GM23338 (cell line): ENCODE measurements around the gene SEMA3C. TPM values are rescaled to one million over a fixed set of nuclear protein-coding genes. Genes with fewer than 3 reads are reported as not detected.

Source experiments
- ATAC-seq: fragments of 200-7000 bp; cut with Tn5 transposase; 3 replicates; pipeline ENCODE4 v1.9.1; 2020
- DNase-seq: peaks from one replicate; pipeline ENCODE4 v3.0.0-alpha.2; 2015; ENCODE audit warnings: low spot score
- H2AFZ ChIP-seq: fragments of 200-600 bp; sonication (generic); 2 replicates; pipeline ENCODE4 v1.8.0; 2016; ENCODE audit warnings: antibody characterized with exemption, mild to moderate bottlenecking, moderate library complexity
- H3F3A ChIP-seq: fragments of 200-600 bp; sonication (generic); replicated peaks from 2 replicates; pipeline ENCODE4 v1.8.0; 2017; ENCODE audit warnings: antibody characterized with exemption, mixed run types, low read depth
- H3K27ac ChIP-seq: fragments of 200-600 bp; sonication (generic); 2 replicates; pipeline ENCODE4 v1.6.1; 2016; ENCODE audit warnings: low read depth
- H3K27me3 ChIP-seq: fragments of 200-600 bp; sonication (generic); 2 replicates; pipeline ENCODE4 v1.8.0; 2016; ENCODE audit warnings: mild to moderate bottlenecking, mixed run types, moderate library complexity; ENCODE audit not compliant: insufficient read depth
- H3K36me3 ChIP-seq: fragments of 200-600 bp; sonication (generic); 2 replicates; pipeline ENCODE4 v1.8.0; 2016; ENCODE audit warnings: mild to moderate bottlenecking; ENCODE audit not compliant: insufficient read depth
- H3K4me1 ChIP-seq: fragments of 200-600 bp; sonication (generic); 2 replicates; pipeline ENCODE4 v1.8.0; 2016; ENCODE audit warnings: mild to moderate bottlenecking, moderate library complexity; ENCODE audit not compliant: insufficient read depth
- H3K4me2 ChIP-seq: fragments of 200-600 bp; sonication (generic); 2 replicates; pipeline ENCODE4 v1.7.1; 2017; ENCODE audit warnings: mixed run types
- H3K4me3 ChIP-seq: fragments of 200-600 bp; sonication (generic); 2 replicates; pipeline ENCODE4 v1.6.1; 2016; ENCODE audit warnings: mixed run types
- H3K79me2 ChIP-seq: fragments of 200-600 bp; sonication (generic); replicated peaks from 2 replicates; pipeline ENCODE4 v1.8.0; 2017; ENCODE audit warnings: mild to moderate bottlenecking; ENCODE audit not compliant: insufficient read depth
- H3K9me2 ChIP-seq: fragments of 200-600 bp; sonication (generic); 2 replicates; pipeline ENCODE4 v1.8.0; 2017; ENCODE audit not compliant: insufficient read depth
- H4K20me1 ChIP-seq: fragments of 200-600 bp; sonication (generic); replicated peaks from 2 replicates; pipeline ENCODE4 v1.8.0; 2017; ENCODE audit warnings: mild to moderate bottlenecking; ENCODE audit not compliant: insufficient read depth
- H3K27ac Mint-ChIP-seq: 2 replicates; pipeline ENCODE4 v1.8.0; 2020; ENCODE audit warnings: inconsistent platforms, mild to moderate bottlenecking, moderate library complexity, mixed read lengths
- H3K27me3 Mint-ChIP-seq: 3 replicates; pipeline ENCODE4 v1.8.0; 2022; ENCODE audit warnings: low read depth, mild to moderate bottlenecking, moderate library complexity, mixed read lengths, inconsistent platforms; ENCODE audit not compliant: insufficient read depth, poor library complexity
- H3K36me3 Mint-ChIP-seq: 3 replicates; pipeline ENCODE4 v1.8.0; 2021; ENCODE audit warnings: low read depth, mild to moderate bottlenecking, inconsistent platforms, moderate library complexity, mixed read lengths
- H3K4me1 Mint-ChIP-seq: 3 replicates; pipeline ENCODE4 v1.8.0; 2020; ENCODE audit warnings: mild to moderate bottlenecking, inconsistent platforms, mixed read lengths
- H3K4me3 Mint-ChIP-seq: 3 replicates; pipeline ENCODE4 v1.8.0; 2021; ENCODE audit warnings: moderate library complexity, mild to moderate bottlenecking, inconsistent platforms, mixed read lengths
- H3K9me3 Mint-ChIP-seq: 3 replicates; pipeline ENCODE4 v1.8.0; 2020; ENCODE audit warnings: moderate library complexity, mild to moderate bottlenecking, inconsistent platforms, mixed read lengths
- EZH2phosphoT487 ChIP-seq: fragments of 200-600 bp; sonication (generic); IDR thresholded peaks from one replicate; pipeline ENCODE4 v1.8.1; 2018; ENCODE audit warnings: antibody characterized with exemption; ENCODE audit not compliant: unreplicated experiment
- NANOG ChIP-seq: IDR thresholded peaks from 2 replicates; pipeline ENCODE4 v1.6.1; 2016; ENCODE audit warnings: antibody characterized with exemption, borderline replicate concordance
- POLR2AphosphoS5 ChIP-seq: IDR thresholded peaks from 2 replicates; pipeline ENCODE4 v1.6.1; 2016; ENCODE audit warnings: antibody characterized with exemption, low read depth
- ZNF114 ChIP-seq: fragments of 250-450 bp; sonication (Bioruptor Pico); IDR thresholded peaks from 2 replicates; pipeline ENCODE4 v1.5.0; 2020; ENCODE audit warnings: mild to moderate bottlenecking, moderate library complexity
- polyA plus RNA-seq: library from polyadenylated mRNA; unstranded; fragments of >200 nt; fragmentation: Nextera tagmentation; extraction: Ambion mirVana; gene quantifications from 2 replicates; pipeline ENCODE4 v1.2.1, GENCODE V29; 2016
- total RNA-seq: library from RNA; depleted of rRNA; stranded (reverse); fragments of >200 nt; shearing (Covaris generic); gene quantifications from 2 replicates; pipeline ENCODE4 v1.2.3, GENCODE V29; 2014
- TF ChIP-seq, protein P1 (sequence below), 2 experiments: fragments of 200-600 bp in 1 of 2; sonication (generic) in 1 of 2; conservative IDR thresholded peaks; 2 replicates each; pipeline versions ENCODE4 v1.5.1 to v1.6.1; 2016 to 2017; ENCODE audit warnings: antibody characterized with exemption in 2 of 2, low read depth in 2 of 2, mild to moderate bottlenecking in 2 of 2, moderate library complexity in 1 of 2
- TF ChIP-seq, protein P2 (sequence below): IDR thresholded peaks from one replicate; pipeline ENCODE4 v1.6.1; 2018; ENCODE audit warnings: antibody characterized with exemption; ENCODE audit not compliant: unreplicated experiment

SEMA3C gene
- total and polyA plus RNA-seq, 2 experiments from 2014 or later, result 1.0 to 3.5 TPM

DNA sequence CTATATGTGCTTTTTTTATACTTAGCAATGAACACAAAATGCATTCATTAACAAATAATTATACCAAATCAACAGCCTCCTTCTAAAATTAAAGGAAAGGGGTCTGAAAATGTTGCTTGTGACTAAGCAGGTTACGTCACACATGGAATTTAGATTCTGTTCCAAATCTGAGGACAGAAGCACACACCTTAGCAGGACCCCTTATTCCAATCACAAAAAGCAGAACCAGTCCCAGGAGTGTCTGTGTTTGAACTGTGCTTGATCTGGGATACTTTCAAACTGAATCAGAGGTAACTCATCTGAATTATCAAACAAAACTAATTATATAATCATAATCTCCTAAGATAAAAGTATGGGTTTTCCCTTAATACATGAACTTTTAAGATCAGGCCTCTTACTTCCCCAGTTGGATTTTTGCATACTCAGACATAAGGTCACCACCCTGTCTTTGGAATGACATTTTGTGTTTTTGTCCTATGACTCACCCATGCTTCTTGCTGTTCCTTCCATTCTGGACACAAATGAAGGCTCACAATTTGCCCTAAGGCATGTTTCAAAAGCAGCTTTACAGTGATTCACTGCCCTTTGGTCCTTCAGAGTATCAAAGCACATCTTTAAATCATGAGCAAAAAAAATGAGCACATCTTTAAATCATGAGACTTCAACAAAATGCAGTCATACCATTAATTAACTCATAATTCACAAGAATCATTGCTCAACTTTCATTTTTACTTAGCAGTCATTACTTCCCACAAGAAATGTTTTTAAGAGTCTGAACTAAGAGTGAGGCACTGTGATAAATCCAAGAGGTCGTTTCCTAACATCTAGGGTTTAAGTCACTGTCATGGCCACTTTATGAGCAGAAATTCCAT is 35.5 kb downstream of the SEMA3C start (continued):
- TF ChIP-seq POLR2AphosphoS5, result no peak

DNA sequence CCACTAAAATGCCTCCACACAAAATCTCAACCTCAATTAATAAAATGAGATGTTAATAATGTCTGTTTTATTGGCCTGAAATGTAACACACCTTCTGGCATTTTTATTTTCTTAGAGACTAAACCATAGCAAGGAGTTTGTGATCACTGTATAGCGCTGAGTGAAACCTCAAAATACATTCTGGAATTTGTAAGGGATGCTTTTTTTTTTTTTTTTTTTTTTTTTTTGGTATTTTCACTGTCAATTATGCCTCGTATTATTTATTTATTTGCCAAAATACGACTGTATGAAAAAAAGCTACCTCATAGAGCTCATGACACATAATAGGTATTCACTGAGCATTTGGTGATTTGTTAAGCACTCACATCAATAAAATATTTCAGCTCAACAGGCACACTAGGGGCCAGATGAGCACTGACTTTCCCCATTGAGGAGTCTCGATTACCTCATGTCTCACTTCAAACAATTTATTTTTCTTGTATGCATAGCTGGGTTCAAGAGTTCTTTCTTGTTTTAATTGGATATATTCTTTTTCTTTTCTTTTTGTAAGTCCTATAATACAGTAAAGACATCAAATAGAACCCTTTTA is 36.5 kb downstream of the SEMA3C start:
- no peak for DNase-seq
- Mint-ChIP-seq H3K4me3 (no peak overlapping the region), H3K9me3 (no peaks in the 10 kb centered on the region), H3K4me1 (0 out of 3 replicates have a peak, but pooled peaks cover 2% of the 10 kb centered on the region), H3K27me3 (no peaks in the 10 kb centered on the region), H3K36me3 (no peaks in the 10 kb centered on the region), H3K27ac (no peak overlapping the region)
- Histone ChIP-seq H3F3A (no peaks in the 10 kb centered on the region), H3K27ac (no peak overlapping the region), H3K9me2 (no peaks in the 10 kb centered on the region), H3K4me1 (no peaks in the 10 kb centered on the region), H3K79me2 (no peaks in the 10 kb centered on the region), H3K4me3 (no peak overlapping the region), H3K4me2 (no peak overlapping the region), H3K27me3 (no peaks in the 10 kb centered on the region), H2AFZ (no peak overlapping the region), H3K36me3 (no peaks in the 10 kb centered on the region), H4K20me1 (no peaks in the 10 kb centered on the region)
- ATAC-seq, result no peak
- TF ChIP-seq, protein P1, sequence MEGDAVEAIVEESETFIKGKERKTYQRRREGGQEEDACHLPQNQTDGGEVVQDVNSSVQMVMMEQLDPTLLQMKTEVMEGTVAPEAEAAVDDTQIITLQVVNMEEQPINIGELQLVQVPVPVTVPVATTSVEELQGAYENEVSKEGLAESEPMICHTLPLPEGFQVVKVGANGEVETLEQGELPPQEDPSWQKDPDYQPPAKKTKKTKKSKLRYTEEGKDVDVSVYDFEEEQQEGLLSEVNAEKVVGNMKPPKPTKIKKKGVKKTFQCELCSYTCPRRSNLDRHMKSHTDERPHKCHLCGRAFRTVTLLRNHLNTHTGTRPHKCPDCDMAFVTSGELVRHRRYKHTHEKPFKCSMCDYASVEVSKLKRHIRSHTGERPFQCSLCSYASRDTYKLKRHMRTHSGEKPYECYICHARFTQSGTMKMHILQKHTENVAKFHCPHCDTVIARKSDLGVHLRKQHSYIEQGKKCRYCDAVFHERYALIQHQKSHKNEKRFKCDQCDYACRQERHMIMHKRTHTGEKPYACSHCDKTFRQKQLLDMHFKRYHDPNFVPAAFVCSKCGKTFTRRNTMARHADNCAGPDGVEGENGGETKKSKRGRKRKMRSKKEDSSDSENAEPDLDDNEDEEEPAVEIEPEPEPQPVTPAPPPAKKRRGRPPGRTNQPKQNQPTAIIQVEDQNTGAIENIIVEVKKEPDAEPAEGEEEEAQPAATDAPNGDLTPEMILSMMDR (conservative IDR thresholded peaks at IDR 0.05; ENCODE audit: low read depth in 2 of 2), result no peak
- no peak for TF ChIP-seq ZNF114 (CRISPR knock-in tag)

- H3K4me3 ChIP-seq, result no peak overlapping the region
- H3K4me2 ChIP-seq, result no peak overlapping the region
- H3K4me3 Mint-ChIP-seq, result no peak overlapping the region
- H3K27me3 Mint-ChIP-seq, result no peaks in the 10 kb centered on the region
- no peaks in the 10 kb centered on the region for H4K20me1 ChIP-seq
- ATAC-seq (no peak), DNase-seq (no peak)
- 0 out of 3 replicates have a peak, but pooled peaks cover 2% of the 10 kb centered on the region for H3K4me1 Mint-ChIP-seq
- TF ChIP-seq ZNF114 (CRISPR knock-in tag), result no peak
- TF ChIP-seq EZH2phosphoT487, result no peak
- no peak for TF ChIP-seq POLR2AphosphoS5
- TF ChIP-seq, protein P2, sequence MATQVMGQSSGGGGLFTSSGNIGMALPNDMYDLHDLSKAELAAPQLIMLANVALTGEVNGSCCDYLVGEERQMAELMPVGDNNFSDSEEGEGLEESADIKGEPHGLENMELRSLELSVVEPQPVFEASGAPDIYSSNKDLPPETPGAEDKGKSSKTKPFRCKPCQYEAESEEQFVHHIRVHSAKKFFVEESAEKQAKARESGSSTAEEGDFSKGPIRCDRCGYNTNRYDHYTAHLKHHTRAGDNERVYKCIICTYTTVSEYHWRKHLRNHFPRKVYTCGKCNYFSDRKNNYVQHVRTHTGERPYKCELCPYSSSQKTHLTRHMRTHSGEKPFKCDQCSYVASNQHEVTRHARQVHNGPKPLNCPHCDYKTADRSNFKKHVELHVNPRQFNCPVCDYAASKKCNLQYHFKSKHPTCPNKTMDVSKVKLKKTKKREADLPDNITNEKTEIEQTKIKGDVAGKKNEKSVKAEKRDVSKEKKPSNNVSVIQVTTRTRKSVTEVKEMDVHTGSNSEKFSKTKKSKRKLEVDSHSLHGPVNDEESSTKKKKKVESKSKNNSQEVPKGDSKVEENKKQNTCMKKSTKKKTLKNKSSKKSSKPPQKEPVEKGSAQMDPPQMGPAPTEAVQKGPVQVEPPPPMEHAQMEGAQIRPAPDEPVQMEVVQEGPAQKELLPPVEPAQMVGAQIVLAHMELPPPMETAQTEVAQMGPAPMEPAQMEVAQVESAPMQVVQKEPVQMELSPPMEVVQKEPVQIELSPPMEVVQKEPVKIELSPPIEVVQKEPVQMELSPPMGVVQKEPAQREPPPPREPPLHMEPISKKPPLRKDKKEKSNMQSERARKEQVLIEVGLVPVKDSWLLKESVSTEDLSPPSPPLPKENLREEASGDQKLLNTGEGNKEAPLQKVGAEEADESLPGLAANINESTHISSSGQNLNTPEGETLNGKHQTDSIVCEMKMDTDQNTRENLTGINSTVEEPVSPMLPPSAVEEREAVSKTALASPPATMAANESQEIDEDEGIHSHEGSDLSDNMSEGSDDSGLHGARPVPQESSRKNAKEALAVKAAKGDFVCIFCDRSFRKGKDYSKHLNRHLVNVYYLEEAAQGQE, result no peak
- no peak for TF ChIP-seq NANOG
- H3K4me1 ChIP-seq, result no peaks in the 10 kb centered on the region
- no peak overlapping the region for H3K27ac Mint-ChIP-seq
- H3K36me3 Mint-ChIP-seq, result no peaks in the 10 kb centered on the region
- no peaks in the 10 kb centered on the region for H3K36me3 ChIP-seq
- H3K27me3 ChIP-seq, result no peaks in the 10 kb centered on the region
- H3K9me2 ChIP-seq, result no peaks in the 10 kb centered on the region
- no peak overlapping the region for H3K27ac ChIP-seq
- H2AFZ ChIP-seq, result no peak overlapping the region
- H3K9me3 Mint-ChIP-seq, result no peaks in the 10 kb centered on the region
- no peaks in the 10 kb centered on the region for H3F3A ChIP-seq
- no peaks in the 10 kb centered on the region for H3K79me2 ChIP-seq
These were observed 37.4 kb downstream of the SEMA3C start for GRCh38 chr7:80881351-80881900.
